ENCODE measurements around the gene FBXL20. TPM values are rescaled to one million over a fixed set of nuclear protein-coding genes. Genes with fewer than 3 reads are reported as not detected.
A peak's percentile ranks its signal among the peaks of the same experiment; 100 is the strongest.

FBXL20 gene
- total and polyA plus RNA-seq, 9 of the 15 experiments (the other 6 are each of a cell fraction or from before 2014, with no cell fraction given), result 1.8 to 15.1 (median 5.6) TPM

- no peak overlapping the region for H3K4me3 ChIP-seq
- DNase-seq (ENCODE audit: extremely low read depth in 1 of 4, low spot score in 3 of 4), result peak; percentile 66 to 81 (median 80)
- no TSS peak for BruUV-seq (replicated peaks)
- FAIRE-seq, result peak; percentile 68
- H3K27ac ChIP-seq (ENCODE audit: extremely low read depth, low read depth, low read length), result no peak overlapping the region
- H2AFZ ChIP-seq (ENCODE audit: low read depth, low read length), result peak overlapping the region; percentile 44
- H3K9me1 ChIP-seq (ENCODE audit: control insufficient read depth, insufficient read depth, low read length), result no peaks in the 10 kb centered on the region
- H3K9ac ChIP-seq (ENCODE audit: insufficient read depth in 1 of 2, low read depth in 2 of 2, low read length in 2 of 2), result peak overlapping the region in 1 of 2 experiments; percentile 56; a peak in 2 of 4 replicates
- intact Hi-C loops (cut with micrococcal nuclease), result loop anchor here (1.0 kb wide), 1 partner anchor 25 kb away; no protein-coding TSS in a partner anchor
- H3K4me2 ChIP-seq (ENCODE audit: insufficient read depth, low read length), result peak overlapping the region; percentile 59
- no peaks in the 10 kb centered on the region for H3K9me3 ChIP-seq (replicated peaks; ENCODE audit: control insufficient read depth, insufficient read depth, low read depth, low read length)
- 14% methylated on average over 22 of the region's 22 CpGs for WGBS (ENCODE audit: insufficient coverage, low coverage, missing lambda C conversion rate)
- in situ Hi-C loops (cut with MboI), result no loop called here
- H3K27me3 ChIP-seq (ENCODE audit: control insufficient read depth in 2 of 2, insufficient read depth in 2 of 2, low read length in 2 of 2), result no peaks in the 10 kb centered on the region; a peak in 1 of 5 replicates
- ChIA-PET POLR2A (interaction anchor here (0.6 to 1.3 kb wide), 3 partner anchors 10 to 271 kb away, joined by 3 to 4 read pairs (median 4); partner anchors contain the start of gene RPL19), CTCF (ENCODE audit: low intra/inter-chr PET ratio) (interaction anchor here (0.6 to 1.9 kb wide), 4 partner anchors 25 to 249 kb away, joined by 3 to 13 read pairs (median 3); no protein-coding TSS in a partner anchor)
- peak; percentile 87 for ATAC-seq
- no peaks in the 10 kb centered on the region for H4K20me1 ChIP-seq (replicated peaks; ENCODE audit: control insufficient read depth, insufficient read depth, low read length)
- peaks cover 2 to 23% of the 10 kb centered on the region in 2 experiments; a peak in 4 of 5 replicates for H3K4me1 ChIP-seq (replicated peaks in 1 of 2; ENCODE audit: control insufficient read depth in 2 of 2, insufficient read depth in 2 of 2, low read length in 2 of 2)
- no peaks in the 10 kb centered on the region for H3K79me2 ChIP-seq (ENCODE audit: control insufficient read depth, insufficient read depth, low read length)
- no peaks in the 10 kb centered on the region for H3K36me3 ChIP-seq (ENCODE audit: control insufficient read depth, insufficient read depth, low read length)
- TF ChIP-seq PCBP2 (IDR thresholded peaks at IDR 0.05; ENCODE audit: low read depth, low read length, poor library complexity, severe bottlenecking), result no peak
- no peak for TF ChIP-seq SAFB2 (IDR thresholded peaks at IDR 0.05; ENCODE audit: borderline replicate concordance, low read depth, low read length, severe bottlenecking)
- TF ChIP-seq NR1H2 (CRISPR knock-in tag; IDR thresholded peaks at IDR 0.05), result no peak
- TF ChIP-seq CBX2 (IDR thresholded peaks at IDR 0.05; ENCODE audit: insufficient read depth, low read length, poor library complexity, severe bottlenecking), result no peak
- TF ChIP-seq, protein P1, sequence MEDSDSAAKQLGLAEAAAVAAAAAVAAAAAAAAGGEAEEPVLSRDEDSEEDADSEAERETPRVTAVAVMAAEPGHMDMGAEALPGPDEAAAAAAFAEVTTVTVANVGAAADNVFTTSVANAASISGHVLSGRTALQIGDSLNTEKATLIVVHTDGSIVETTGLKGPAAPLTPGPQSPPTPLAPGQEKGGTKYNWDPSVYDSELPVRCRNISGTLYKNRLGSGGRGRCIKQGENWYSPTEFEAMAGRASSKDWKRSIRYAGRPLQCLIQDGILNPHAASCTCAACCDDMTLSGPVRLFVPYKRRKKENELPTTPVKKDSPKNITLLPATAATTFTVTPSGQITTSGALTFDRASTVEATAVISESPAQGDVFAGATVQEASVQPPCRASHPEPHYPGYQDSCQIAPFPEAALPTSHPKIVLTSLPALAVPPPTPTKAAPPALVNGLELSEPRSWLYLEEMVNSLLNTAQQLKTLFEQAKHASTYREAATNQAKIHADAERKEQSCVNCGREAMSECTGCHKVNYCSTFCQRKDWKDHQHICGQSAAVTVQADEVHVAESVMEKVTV (CRISPR knock-in tag; IDR thresholded peaks at IDR 0.05), result peak; percentile 58
- no peak for TF ChIP-seq NCOA1 (IDR thresholded peaks at IDR 0.05; ENCODE audit: low read depth)
- no peak for TF ChIP-seq POU5F1 (IDR thresholded peaks at IDR 0.05; ENCODE audit: borderline replicate concordance, low read depth, low read length, partially characterized antibody)
- TF ChIP-seq, protein P2, sequence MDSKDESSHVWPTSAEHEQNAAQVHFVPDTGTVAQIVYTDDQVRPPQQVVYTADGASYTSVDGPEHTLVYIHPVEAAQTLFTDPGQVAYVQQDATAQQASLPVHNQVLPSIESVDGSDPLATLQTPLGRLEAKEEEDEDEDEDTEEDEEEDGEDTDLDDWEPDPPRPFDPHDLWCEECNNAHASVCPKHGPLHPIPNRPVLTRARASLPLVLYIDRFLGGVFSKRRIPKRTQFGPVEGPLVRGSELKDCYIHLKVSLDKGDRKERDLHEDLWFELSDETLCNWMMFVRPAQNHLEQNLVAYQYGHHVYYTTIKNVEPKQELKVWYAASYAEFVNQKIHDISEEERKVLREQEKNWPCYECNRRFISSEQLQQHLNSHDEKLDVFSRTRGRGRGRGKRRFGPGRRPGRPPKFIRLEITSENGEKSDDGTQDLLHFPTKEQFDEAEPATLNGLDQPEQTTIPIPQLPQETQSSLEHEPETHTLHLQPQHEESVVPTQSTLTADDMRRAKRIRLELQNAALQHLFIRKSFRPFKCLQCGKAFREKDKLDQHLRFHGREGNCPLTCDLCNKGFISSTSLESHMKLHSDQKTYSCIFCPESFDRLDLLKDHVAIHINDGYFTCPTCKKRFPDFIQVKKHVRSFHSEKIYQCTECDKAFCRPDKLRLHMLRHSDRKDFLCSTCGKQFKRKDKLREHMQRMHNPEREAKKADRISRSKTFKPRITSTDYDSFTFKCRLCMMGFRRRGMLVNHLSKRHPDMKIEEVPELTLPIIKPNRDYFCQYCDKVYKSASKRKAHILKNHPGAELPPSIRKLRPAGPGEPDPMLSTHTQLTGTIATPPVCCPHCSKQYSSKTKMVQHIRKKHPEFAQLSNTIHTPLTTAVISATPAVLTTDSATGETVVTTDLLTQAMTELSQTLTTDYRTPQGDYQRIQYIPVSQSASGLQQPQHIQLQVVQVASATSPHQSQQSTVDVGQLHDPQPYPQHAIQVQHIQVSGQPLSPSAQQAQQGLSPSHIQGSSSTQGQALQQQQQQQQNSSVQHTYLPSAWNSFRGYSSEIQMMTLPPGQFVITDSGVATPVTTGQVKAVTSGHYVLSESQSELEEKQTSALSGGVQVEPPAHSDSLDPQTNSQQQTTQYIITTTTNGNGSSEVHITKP (IDR thresholded peaks at IDR 0.05; ENCODE audit: partially characterized antibody), result no peak
- no peak for TF ChIP-seq ZNF780A (CRISPR knock-in tag; IDR thresholded peaks at IDR 0.05)
- TF ChIP-seq PHB (CRISPR knock-in tag; IDR thresholded peaks at IDR 0.05), result no peak
- TF ChIP-seq RB1 (IDR thresholded peaks at IDR 0.05; ENCODE audit: low read depth), result peak; percentile 36; the same call in 1 of the 2 replicates
- 0 out of 2 replicates have a peak, but pooled peaks have one; percentile 13 for TF ChIP-seq L3MBTL2 (IDR thresholded peaks at IDR 0.05)
- TF ChIP-seq ZNF444 (CRISPR knock-in tag; IDR thresholded peaks at IDR 0.05), result no peak
- TF ChIP-seq TRIM24 (IDR thresholded peaks at IDR 0.05), result no peak
- TF ChIP-seq ZNF121 (CRISPR knock-in tag; conservative IDR thresholded peaks at IDR 0.05), result no peak
These were observed 169.6 kb downstream of the FBXL20 start for GRCh38 chr17:39231591-39232551.
